Stimulated activated naive CD8-positive, alpha-beta T cell treated with anti-CD3 and anti-CD28 coated beads, Interleukin-15, Interleukin-2, amounts not matched to agents 100 ng/mL and 50 ng/mL, for 24 hours (primary cell): Measurements from ENCODE around the gene CLK3.

Source experiments
- H3K27ac Mint-ChIP-seq: one replicate; pipeline ENCODE4 v1.8.0; 2021; ENCODE audit warnings: mild to moderate bottlenecking, mixed read lengths
- H3K27me3 Mint-ChIP-seq: one replicate; pipeline ENCODE4 v1.8.0; 2021; ENCODE audit warnings: mixed read lengths
- H3K36me3 Mint-ChIP-seq: one replicate; pipeline ENCODE4 v1.8.0; 2021; ENCODE audit warnings: low read depth, mixed read lengths
- H3K4me1 Mint-ChIP-seq: one replicate; pipeline ENCODE4 v1.8.0; 2021; ENCODE audit warnings: low read depth, mixed read lengths
- H3K4me3 Mint-ChIP-seq: one replicate; pipeline ENCODE4 v1.8.0; 2021; ENCODE audit warnings: mild to moderate bottlenecking, mixed read lengths
- H3K9me3 Mint-ChIP-seq: one replicate; pipeline ENCODE4 v1.8.0; 2021; ENCODE audit warnings: mixed read lengths

Gene CLK3

GRCh38 chr15:74615508-74616365 is at the start of gene CLK3:
Gene CLK3 (plus strand): TSS chr15:74615836. CDS start chr15:74619197, 3,361 bp downstream.
- H3K9me3 Mint-ChIP-seq = no peaks in the 10 kb centered on the region
- peak within 1 kb of the TSS; percentile 88 for H3K4me3 Mint-ChIP-seq
- no peaks in the 10 kb centered on the region for H3K27me3 Mint-ChIP-seq
- peaks cover 55% of the 10 kb centered on the region for H3K4me1 Mint-ChIP-seq
- H3K27ac Mint-ChIP-seq = peak within 1 kb of the TSS; percentile 96
- H3K36me3 Mint-ChIP-seq = peaks cover 28% of the 10 kb centered on the region

GRCh38 chr15:74568594-74568993 is 47.0 kb upstream of the CLK3 start:
- Mint-ChIP-seq H3K4me3 (no peak overlapping the region), H3K4me1 (peaks cover 16% of the 10 kb centered on the region), H3K27ac (no peak overlapping the region)

GRCh38 chr15:74569731-74570070 is 45.9 kb upstream of the CLK3 start:
- Mint-ChIP-seq H3K27me3 (no peaks in the 10 kb centered on the region), H3K36me3 (peaks cover 49% of the 10 kb centered on the region), H3K27ac (peak overlapping the region; percentile 40), H3K9me3 (no peaks in the 10 kb centered on the region), H3K4me1 (peaks cover 12% of the 10 kb centered on the region), H3K4me3 (no peak overlapping the region)

More at GRCh38 chr15:74568594-74568993, 47.0 kb upstream of the CLK3 start:
- H3K27me3 Mint-ChIP-seq = no peaks in the 10 kb centered on the region
- H3K36me3 Mint-ChIP-seq = peaks cover 49% of the 10 kb centered on the region
- H3K9me3 Mint-ChIP-seq = no peaks in the 10 kb centered on the region

GRCh38 chr15:74571191-74571590 is 44.4 kb upstream of the CLK3 start:
- peaks cover 12% of the 10 kb centered on the region for H3K4me1 Mint-ChIP-seq

GRCh38 chr15:74573987-74574386 is 41.6 kb upstream of the CLK3 start:
- Mint-ChIP-seq H3K27ac (no peak overlapping the region), H3K4me3 (no peak overlapping the region), H3K9me3 (no peaks in the 10 kb centered on the region), H3K36me3 (peaks cover 52% of the 10 kb centered on the region), H3K4me1 (no peaks in the 10 kb centered on the region), H3K27me3 (no peaks in the 10 kb centered on the region)

More at GRCh38 chr15:74571191-74571590, 44.4 kb upstream of the CLK3 start:
- Mint-ChIP-seq H3K27ac (no peak overlapping the region), H3K4me3 (no peak overlapping the region), H3K27me3 (no peaks in the 10 kb centered on the region), H3K36me3 (peaks cover 52% of the 10 kb centered on the region), H3K9me3 (no peaks in the 10 kb centered on the region)

- Mint-ChIP-seq H3K9me3 (no peaks in the 10 kb centered on the region), H3K4me1 (no peaks in the 10 kb centered on the region), H3K4me3 (no peak overlapping the region), H3K36me3 (peaks cover 37% of the 10 kb centered on the region), H3K27ac (peak overlapping the region; percentile 81), H3K27me3 (no peaks in the 10 kb centered on the region)
Measured at GRCh38 chr15:74578496-74578994, 37.1 kb upstream of the CLK3 start.

- no peak overlapping the region for H3K4me3 Mint-ChIP-seq
- H3K27ac Mint-ChIP-seq = peak overlapping the region; percentile 81
- no peaks in the 10 kb centered on the region for H3K4me1 Mint-ChIP-seq
- no peaks in the 10 kb centered on the region for H3K27me3 Mint-ChIP-seq
- H3K36me3 Mint-ChIP-seq = peaks cover 34% of the 10 kb centered on the region
- H3K9me3 Mint-ChIP-seq = no peaks in the 10 kb centered on the region
Measured at GRCh38 chr15:74579001-74579400, 36.6 kb upstream of the CLK3 start.

- Mint-ChIP-seq H3K4me3 (no peak overlapping the region), H3K9me3 (no peaks in the 10 kb centered on the region), H3K4me1 (no peaks in the 10 kb centered on the region), H3K36me3 (peaks cover 23% of the 10 kb centered on the region), H3K27me3 (no peaks in the 10 kb centered on the region), H3K27ac (no peak overlapping the region)
Measured at GRCh38 chr15:74580538-74581350, 34.9 kb upstream of the CLK3 start.

- H3K4me1 Mint-ChIP-seq = no peaks in the 10 kb centered on the region
- peaks cover 12% of the 10 kb centered on the region for H3K36me3 Mint-ChIP-seq
- H3K27ac Mint-ChIP-seq = no peak overlapping the region
- no peaks in the 10 kb centered on the region for H3K27me3 Mint-ChIP-seq
- no peaks in the 10 kb centered on the region for H3K9me3 Mint-ChIP-seq
- H3K4me3 Mint-ChIP-seq = no peak overlapping the region
Measured at GRCh38 chr15:74584204-74584603, 31.4 kb upstream of the CLK3 start.

- H3K36me3 Mint-ChIP-seq = peaks cover 10% of the 10 kb centered on the region
- H3K4me1 Mint-ChIP-seq = no peaks in the 10 kb centered on the region
Measured at GRCh38 chr15:74584779-74585178, 30.9 kb upstream of the CLK3 start.

GRCh38 chr15:74585191-74585590 is 30.4 kb upstream of the CLK3 start:
- H3K27me3 Mint-ChIP-seq = no peaks in the 10 kb centered on the region
- peaks cover 14% of the 10 kb centered on the region for H3K36me3 Mint-ChIP-seq
- H3K4me3 Mint-ChIP-seq = no peak overlapping the region
- no peak overlapping the region for H3K27ac Mint-ChIP-seq
- no peaks in the 10 kb centered on the region for H3K4me1 Mint-ChIP-seq
- H3K9me3 Mint-ChIP-seq = no peaks in the 10 kb centered on the region

More at GRCh38 chr15:74584779-74585178, 30.9 kb upstream of the CLK3 start:
- Mint-ChIP-seq H3K27me3 (no peaks in the 10 kb centered on the region), H3K27ac (no peak overlapping the region), H3K4me3 (no peak overlapping the region), H3K9me3 (no peaks in the 10 kb centered on the region)

- no peak overlapping the region for H3K4me3 Mint-ChIP-seq
- H3K4me1 Mint-ChIP-seq = no peaks in the 10 kb centered on the region
- no peak overlapping the region for H3K27ac Mint-ChIP-seq
- H3K36me3 Mint-ChIP-seq = peaks cover 19% of the 10 kb centered on the region
- H3K9me3 Mint-ChIP-seq = no peaks in the 10 kb centered on the region
- no peaks in the 10 kb centered on the region for H3K27me3 Mint-ChIP-seq
Measured at GRCh38 chr15:74585857-74586256, 29.8 kb upstream of the CLK3 start.

- Mint-ChIP-seq H3K9me3 (no peaks in the 10 kb centered on the region), H3K27me3 (no peaks in the 10 kb centered on the region), H3K4me1 (no peaks in the 10 kb centered on the region), H3K36me3 (peaks cover 37% of the 10 kb centered on the region), H3K27ac (no peak overlapping the region), H3K4me3 (no peak overlapping the region)
Measured at GRCh38 chr15:74589826-74590225, 25.8 kb upstream of the CLK3 start.

GRCh38 chr15:74592222-74592621 is 23.4 kb upstream of the CLK3 start:
- H3K36me3 Mint-ChIP-seq = peaks cover 34% of the 10 kb centered on the region
- no peak overlapping the region for H3K27ac Mint-ChIP-seq
- no peaks in the 10 kb centered on the region for H3K4me1 Mint-ChIP-seq
- no peaks in the 10 kb centered on the region for H3K9me3 Mint-ChIP-seq
- no peaks in the 10 kb centered on the region for H3K27me3 Mint-ChIP-seq
- no peak overlapping the region for H3K4me3 Mint-ChIP-seq

GRCh38 chr15:74593122-74593521 is 22.5 kb upstream of the CLK3 start:
- Mint-ChIP-seq H3K27ac (no peak overlapping the region), H3K9me3 (no peaks in the 10 kb centered on the region), H3K27me3 (no peaks in the 10 kb centered on the region), H3K4me3 (no peak overlapping the region), H3K36me3 (peaks cover 43% of the 10 kb centered on the region), H3K4me1 (peaks cover 5% of the 10 kb centered on the region)
